ENCODE results near the gene NEK8. TPM values are rescaled to one million over a fixed set of nuclear protein-coding genes. Genes with fewer than 3 reads are reported as not detected.
A peak's percentile ranks its signal among the peaks of the same experiment; 100 is the strongest.

Gene NEK8
- total and polyA plus RNA-seq, 4 experiments from 2014 or later = 1.9 to 13.8 (median 8.0) TPM

GRCh38 chr17:28749516-28750177 lies 21.1 kb downstream of the NEK8 start:
- peaks cover 21% of the 10 kb centered on the region for H3K4me1 ChIP-seq (ENCODE audit: insufficient read depth, low read length)
- H3K27ac ChIP-seq (ENCODE audit: low read depth, low read length) = peak overlapping the region; percentile 10
- intact Hi-C loops (cut with micrococcal nuclease) = loop anchor here (1.0 kb wide), 2 partner anchors 22 to 102 kb away; no protein-coding TSS in a partner anchor
- Mint-ChIP-seq H3K27me3 (no peaks in the 10 kb centered on the region), H3K4me3 (peak overlapping the region in 1 of 8 donors; percentile 49), H3K4me1 (peaks cover 8 to 26% (median 15%) of the 10 kb centered on the region in 4 donors), H3K36me3 (peaks cover 0 to 22% of the 10 kb centered on the region in 2 donors), H3K27ac (peak overlapping the region in 6 of 7 donors; percentile 17 to 85 (median 70)), H3K9me3 (no peaks in the 10 kb centered on the region)
- ChIA-PET CTCF (ENCODE audit: partially characterized antibody) (interaction anchor here (0.6 to 13.1 kb wide), 21 partner anchors 9 to 382 kb away, joined by 3 to 492 read pairs (median 4); partner anchors contain the start of genes BLTP2, NEK8, PHF12 and PROCA1), POLR2A (ENCODE audit: partially characterized antibody) (interaction anchor here (0.6 to 19.4 kb wide), 6 partner anchors 19 to 202 kb away, joined by 3 to 528 read pairs (median 3); partner anchors contain the start of genes NEK8, PROCA1, RPL23A and TLCD1)
- no peaks in the 10 kb centered on the region for H3K9me3 ChIP-seq (ENCODE audit: control insufficient read depth in 1 of 2, low read length in 2 of 2)
- no peak overlapping the region for H3K4me3 ChIP-seq (ENCODE audit: low read length in 2 of 2)
- no peaks in the 10 kb centered on the region for H3K27me3 ChIP-seq (ENCODE audit: insufficient read depth, low read length)
- H3K36me3 ChIP-seq (ENCODE audit: insufficient read depth, low read length) = peaks cover 23% of the 10 kb centered on the region
- no peak for DNase-seq

DNA sequence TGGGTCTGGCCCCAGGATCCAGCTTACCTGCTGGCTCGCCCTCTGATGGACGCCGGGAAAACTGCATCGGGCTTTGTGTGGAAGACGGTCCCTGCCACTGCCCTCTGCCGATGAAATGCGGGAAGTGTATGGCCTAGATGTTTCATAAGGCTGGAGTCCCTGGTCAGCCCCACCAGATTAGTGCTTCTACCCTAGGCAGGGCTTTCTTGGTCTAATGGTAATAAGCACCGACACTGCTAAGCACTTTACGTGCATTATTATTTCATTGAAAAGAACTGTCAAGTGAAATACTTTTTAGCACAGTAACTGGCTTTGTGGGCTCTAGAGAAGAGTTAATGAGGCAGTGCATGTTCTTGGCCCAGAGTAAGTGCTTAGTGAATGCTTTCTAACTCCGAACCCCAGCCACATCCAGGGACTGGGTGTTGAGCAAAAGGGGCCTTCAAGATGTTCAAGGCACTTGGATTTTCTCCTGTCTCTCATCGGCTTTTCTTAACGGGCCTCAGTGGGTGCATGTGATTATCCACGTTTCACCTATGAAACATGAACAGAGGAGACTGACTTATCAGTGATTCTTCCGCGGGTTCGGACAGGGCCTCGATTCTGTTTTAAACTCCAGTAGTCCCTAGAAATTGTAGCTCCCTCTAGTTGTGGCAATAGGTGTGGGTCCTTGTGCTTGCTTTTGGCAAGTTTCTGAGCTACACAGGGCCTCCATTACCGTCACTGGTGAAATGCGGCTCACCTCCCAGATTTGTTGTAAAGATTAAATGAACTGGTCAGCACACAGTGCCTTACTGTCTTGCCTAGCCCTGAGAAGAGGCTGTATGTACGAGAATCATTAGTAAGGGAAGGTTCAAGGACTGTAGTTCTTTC lies 21.8 kb downstream of the NEK8 start:
- Histone ChIP-seq H3K4me1 (ENCODE audit: insufficient read depth, low read length) (peaks cover 13% of the 10 kb centered on the region), H3K27ac (ENCODE audit: low read depth, low read length) (peak overlapping the region; percentile 10), H3K4me3 (ENCODE audit: low read length in 2 of 2) (no peak overlapping the region), H3K36me3 (ENCODE audit: insufficient read depth, low read length) (peaks cover 23% of the 10 kb centered on the region), H3K27me3 (ENCODE audit: insufficient read depth, low read length) (no peaks in the 10 kb centered on the region), H3K9me3 (ENCODE audit: control insufficient read depth in 1 of 2, low read length in 2 of 2) (no peaks in the 10 kb centered on the region)
- peak; percentile 82 to 89 (median 85) for DNase-seq
- Mint-ChIP-seq H3K36me3 (peaks cover 0 to 20% of the 10 kb centered on the region in 2 donors), H3K4me1 (peaks cover 7 to 18% (median 11%) of the 10 kb centered on the region in 4 donors), H3K9me3 (no peaks in the 10 kb centered on the region), H3K27me3 (no peaks in the 10 kb centered on the region), H3K4me3 (peak overlapping the region in 1 of 8 donors; percentile 49), H3K27ac (peak overlapping the region in 6 of 7 donors; percentile 17 to 85 (median 70))
- intact Hi-C loops (cut with micrococcal nuclease) = loop anchor here (1.0 kb wide), 2 partner anchors 23 to 103 kb away; no protein-coding TSS in a partner anchor
- ChIA-PET CTCF (ENCODE audit: partially characterized antibody) (interaction anchor here (0.6 to 13.1 kb wide), 27 partner anchors 8 to 1522 kb away, joined by 3 to 492 read pairs (median 4); partner anchors contain the start of genes BLTP2, NEK8, PHF12 and PROCA1), POLR2A (ENCODE audit: partially characterized antibody) (interaction anchor here (0.6 to 19.4 kb wide), 9 partner anchors 20 to 202 kb away, joined by 3 to 528 read pairs (median 3); partner anchors contain the start of genes NEK8, PROCA1, RPL23A and TLCD1)

DNA sequence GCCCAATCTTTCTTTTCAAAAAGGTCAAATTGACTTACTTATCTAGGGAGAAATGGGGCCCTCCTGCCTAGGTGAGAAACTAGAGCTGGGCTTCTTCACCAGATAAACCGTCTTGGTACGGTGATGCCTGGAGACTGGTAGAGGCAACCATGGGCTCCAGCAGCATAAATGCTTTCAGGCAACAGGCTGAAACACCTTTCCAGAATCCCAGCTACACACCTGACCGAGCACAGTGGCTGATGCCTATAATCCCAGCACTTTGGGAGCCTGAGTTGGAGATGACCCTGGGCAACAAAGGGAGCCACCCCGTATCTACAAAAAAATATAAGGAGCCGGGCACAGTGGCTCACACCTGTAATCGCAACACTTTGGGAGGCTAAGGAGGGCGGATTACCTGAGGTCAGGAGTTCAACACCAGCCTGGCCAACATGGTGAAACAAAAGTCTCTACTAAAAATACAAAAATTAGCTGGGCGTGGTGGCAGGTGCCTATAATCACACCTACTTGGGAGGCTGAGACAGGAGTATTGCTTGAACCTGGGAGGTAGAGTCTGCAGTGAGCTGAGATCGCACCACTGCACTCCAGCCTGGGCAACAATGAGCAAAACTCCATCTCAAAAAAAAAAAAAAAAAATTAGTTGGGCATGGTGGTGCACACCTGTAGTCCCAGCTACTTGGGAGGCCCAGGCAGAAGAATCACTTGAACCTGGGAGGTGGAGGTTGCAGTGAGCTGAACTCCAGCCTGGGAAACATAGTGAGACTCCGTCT lies 23.2 kb downstream of the NEK8 start:
- Mint-ChIP-seq H3K4me1 (peaks cover 3 to 6% (median 5%) of the 10 kb centered on the region in 4 donors), H3K27ac (peak overlapping the region in 1 of 7 donors; percentile 23), H3K9me3 (no peaks in the 10 kb centered on the region), H3K27me3 (no peaks in the 10 kb centered on the region), H3K4me3 (no peak overlapping the region), H3K36me3 (peaks cover 0 to 28% of the 10 kb centered on the region in 2 donors)
- no peak for DNase-seq
- POLR2A ChIA-PET (ENCODE audit: partially characterized antibody) = interaction anchor here (0.6 to 19.4 kb wide), 4 partner anchors 12 to 183 kb away, joined by 3 to 528 read pairs (median 3); partner anchors contain the start of genes NEK8, PROCA1, RPL23A and TLCD1
- no peak overlapping the region for H3K27ac ChIP-seq (ENCODE audit: low read depth, low read length)
- no peaks in the 10 kb centered on the region for H3K9me3 ChIP-seq (ENCODE audit: control insufficient read depth in 1 of 2, low read length in 2 of 2)
- peaks cover 23% of the 10 kb centered on the region for H3K36me3 ChIP-seq (ENCODE audit: insufficient read depth, low read length)
- CTCF ChIA-PET (ENCODE audit: partially characterized antibody) = interaction anchor here (0.6 to 13.1 kb wide), 14 partner anchors 11 to 1521 kb away, joined by 3 to 492 read pairs (median 4); partner anchors contain the start of genes NEK8, PHF12, PROCA1 and RPL23A
- no peak overlapping the region for H3K4me3 ChIP-seq (ENCODE audit: low read length in 2 of 2)
- no peaks in the 10 kb centered on the region for H3K4me1 ChIP-seq (ENCODE audit: insufficient read depth, low read length)
- H3K27me3 ChIP-seq (ENCODE audit: insufficient read depth, low read length) = no peaks in the 10 kb centered on the region
- intact Hi-C loops (cut with micrococcal nuclease) = no loop called here

GRCh38 chr17:28755486-28755885 lies 26.9 kb downstream of the NEK8 start:
- Histone ChIP-seq H3K4me1 (ENCODE audit: insufficient read depth, low read length) (no peaks in the 10 kb centered on the region), H3K27me3 (ENCODE audit: insufficient read depth, low read length) (no peaks in the 10 kb centered on the region), H3K36me3 (ENCODE audit: insufficient read depth, low read length) (peaks cover 15% of the 10 kb centered on the region), H3K9me3 (ENCODE audit: control insufficient read depth in 1 of 2, low read length in 2 of 2) (no peaks in the 10 kb centered on the region), H3K27ac (ENCODE audit: low read depth, low read length) (no peak overlapping the region), H3K4me3 (ENCODE audit: low read length in 2 of 2) (no peak overlapping the region)
- Mint-ChIP-seq H3K4me3 (no peak overlapping the region), H3K36me3 (peaks cover 14 to 32% of the 10 kb centered on the region in 2 donors), H3K4me1 (peaks cover 0 to 6% (median 2%) of the 10 kb centered on the region in 4 donors), H3K27ac (no peak overlapping the region), H3K27me3 (no peaks in the 10 kb centered on the region), H3K9me3 (no peaks in the 10 kb centered on the region)
- ChIA-PET POLR2A (ENCODE audit: partially characterized antibody) (interaction anchor here (19.4 kb wide), 1 partner anchor 31 kb away, joined by 528 read pairs; the partner anchor contains the start of genes NEK8, RPL23A and TLCD1), CTCF (ENCODE audit: partially characterized antibody) (interaction anchor here (0.9 to 13.1 kb wide), 2 partner anchors 12 to 29 kb away, joined by 3 to 492 read pairs; partner anchors contain the start of genes NEK8 and TLCD1)
- intact Hi-C loops (cut with micrococcal nuclease) = no loop called here
- no peak for DNase-seq

DNA sequence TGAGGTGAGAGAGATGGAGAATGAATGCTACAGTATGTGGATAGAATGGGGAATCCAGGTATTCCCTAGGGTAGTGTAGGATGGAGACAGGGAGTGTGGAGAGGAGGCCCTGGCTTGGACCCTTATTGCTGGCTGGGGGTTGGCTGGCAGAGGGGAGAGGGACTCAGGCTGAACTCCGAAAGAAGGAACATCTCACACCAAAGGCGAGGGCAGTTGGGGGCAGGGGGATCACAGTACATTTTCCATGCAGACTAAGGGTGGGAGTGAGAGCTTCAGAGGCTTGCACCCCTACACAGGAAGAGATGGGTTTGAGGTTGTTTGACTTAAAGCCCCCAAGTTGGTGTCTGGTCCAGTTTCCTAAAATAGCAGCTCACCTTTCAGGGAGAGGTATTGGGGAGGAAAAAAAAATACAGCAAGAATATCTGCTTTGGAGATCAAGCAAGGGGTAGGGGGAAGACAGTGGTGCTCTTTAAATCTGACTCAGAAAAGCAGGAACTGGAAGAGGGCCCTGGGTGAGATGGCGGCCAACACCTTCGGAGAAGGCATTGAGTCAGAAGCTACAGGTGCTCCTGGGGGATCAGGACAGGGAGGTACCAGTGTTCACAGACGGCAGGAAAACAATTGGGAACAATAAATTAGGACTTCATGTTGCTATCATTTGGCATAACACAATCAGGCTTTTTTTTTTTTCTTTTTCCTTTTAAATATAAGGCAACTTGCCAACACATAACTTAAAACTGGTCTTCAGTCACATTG lies 27.6 kb downstream of the NEK8 start:
- Histone ChIP-seq H3K27ac (ENCODE audit: low read depth, low read length) (no peak overlapping the region), H3K36me3 (ENCODE audit: insufficient read depth, low read length) (peaks cover 15% of the 10 kb centered on the region), H3K4me3 (ENCODE audit: low read length in 2 of 2) (no peak overlapping the region), H3K4me1 (ENCODE audit: insufficient read depth, low read length) (no peaks in the 10 kb centered on the region), H3K27me3 (ENCODE audit: insufficient read depth, low read length) (no peaks in the 10 kb centered on the region), H3K9me3 (ENCODE audit: control insufficient read depth in 1 of 2, low read length in 2 of 2) (no peaks in the 10 kb centered on the region)
- peaks cover 14 to 36% of the 10 kb centered on the region in 2 donors for H3K36me3 Mint-ChIP-seq
- H3K27me3 Mint-ChIP-seq = no peaks in the 10 kb centered on the region
- peaks cover 0 to 6% (median 2%) of the 10 kb centered on the region in 4 donors for H3K4me1 Mint-ChIP-seq
- CTCF ChIA-PET (ENCODE audit: partially characterized antibody) = interaction anchor here (0.6 to 0.9 kb wide), 2 partner anchors 11 to 29 kb away, joined by 3 read pairs; no protein-coding TSS in a partner anchor
- DNase-seq = no peak
- no peaks in the 10 kb centered on the region for H3K9me3 Mint-ChIP-seq
- POLR2A ChIA-PET (ENCODE audit: partially characterized antibody) = interaction anchor here (19.4 kb wide), 1 partner anchor 32 kb away, joined by 528 read pairs; the partner anchor contains the start of genes NEK8, RPL23A and TLCD1
- H3K4me3 Mint-ChIP-seq = no peak overlapping the region
- intact Hi-C loops (cut with micrococcal nuclease) = no loop called here
- peak overlapping the region in 4 of 7 donors; percentile 22 to 72 (median 61) for H3K27ac Mint-ChIP-seq

All from CD4-positive, alpha-beta memory T cell (primary cell).